Lower leg skin (tissue), 4 donors: Measurements from ENCODE around the gene APPL2. TPM values are rescaled to one million over a fixed set of nuclear protein-coding genes. Genes with fewer than 3 reads are reported as not detected.

Experiments used
- DNase-seq, 2 donors: peaks; one replicate each; pipeline ENCODE4 v3.0.0-alpha.2; 2019; ENCODE audit warnings: low spot score in 2 of 2
- H3K4me3 ChIP-seq: fragments of 200-600 bp; sonication (generic); 2 replicates; pipeline ENCODE4 v1.5.1; 2017; ENCODE audit warnings: mild to moderate bottlenecking, low read depth; ENCODE audit not compliant: poor library complexity, severe bottlenecking
- POLR2A ChIP-seq, 2 donors: fragments of 450-650 bp; IDR thresholded peaks; one replicate each; pipeline ENCODE4 v1.6.1; 2016 to 2017; ENCODE audit warnings: antibody characterized with exemption in 2 of 2, mild to moderate bottlenecking in 1 of 2, moderate library complexity in 1 of 2
- WGBS, 2 donors: methylation state at CpG; one replicate each; pipeline ENCODE4 v1.1.5; 2018; 5-methylcytosine and 5-hydroxymethylcytosine counted together
- intact Hi-C: fragments of 100-400 bp; cut with DNase I; formaldehyde crosslinking; loops from one replicate; pipeline ENCODE4 v1.15.0; 2023; ENCODE audit warnings: low total_unique reads
- total RNA-seq, 4 donors: library from RNA; depleted of rRNA; stranded (reverse); fragments of >200 nt; gene quantifications; one replicate each; pipeline ENCODE4 v1.1.0, GENCODE V29; 2016
- TF ChIP-seq, protein P1 (sequence below), 3 donors: fragments of 450-650 bp; IDR thresholded peaks; one replicate each; pipeline ENCODE4 v1.5.1; 2016; ENCODE audit warnings: antibody characterized with exemption in 3 of 3, mild to moderate bottlenecking in 3 of 3, moderate library complexity in 2 of 3

APPL2 gene
- total RNA-seq, 4 donors from 2014 or later = 76.6 to 170 (median 109) TPM

DNA sequence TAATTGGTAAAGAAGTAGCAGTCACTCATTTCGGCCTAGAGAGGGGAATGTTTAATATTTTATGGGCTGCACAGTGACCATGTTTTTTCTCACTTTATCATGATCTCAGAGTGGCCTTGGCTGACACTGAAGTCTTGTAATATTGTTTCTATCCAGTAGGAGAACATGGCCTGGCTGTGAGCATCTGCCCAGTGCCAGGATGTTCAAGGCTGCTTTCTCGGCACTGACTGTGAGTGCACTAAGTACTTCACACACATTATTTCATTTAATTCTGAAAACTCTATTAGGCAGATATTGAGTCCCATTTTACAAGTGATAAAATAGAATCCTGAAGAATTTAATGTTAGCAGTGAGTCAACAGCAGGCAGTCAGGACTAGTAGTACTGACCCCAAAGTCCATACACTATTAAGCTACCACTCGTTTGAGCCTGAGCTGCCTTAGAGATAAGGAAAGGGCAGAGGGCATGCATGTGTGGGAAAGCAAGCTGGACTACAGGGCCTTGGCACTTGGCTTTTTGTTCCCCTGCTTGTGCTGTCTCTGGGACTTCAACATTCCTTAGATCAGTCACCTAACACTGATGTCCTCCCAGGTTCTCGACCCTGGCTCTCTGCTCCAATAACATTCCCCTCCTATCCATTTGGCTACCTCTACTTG lies 42.2 kb upstream of the APPL2 start:
- intact Hi-C loops = no loop called here
- TF ChIP-seq, protein P1, sequence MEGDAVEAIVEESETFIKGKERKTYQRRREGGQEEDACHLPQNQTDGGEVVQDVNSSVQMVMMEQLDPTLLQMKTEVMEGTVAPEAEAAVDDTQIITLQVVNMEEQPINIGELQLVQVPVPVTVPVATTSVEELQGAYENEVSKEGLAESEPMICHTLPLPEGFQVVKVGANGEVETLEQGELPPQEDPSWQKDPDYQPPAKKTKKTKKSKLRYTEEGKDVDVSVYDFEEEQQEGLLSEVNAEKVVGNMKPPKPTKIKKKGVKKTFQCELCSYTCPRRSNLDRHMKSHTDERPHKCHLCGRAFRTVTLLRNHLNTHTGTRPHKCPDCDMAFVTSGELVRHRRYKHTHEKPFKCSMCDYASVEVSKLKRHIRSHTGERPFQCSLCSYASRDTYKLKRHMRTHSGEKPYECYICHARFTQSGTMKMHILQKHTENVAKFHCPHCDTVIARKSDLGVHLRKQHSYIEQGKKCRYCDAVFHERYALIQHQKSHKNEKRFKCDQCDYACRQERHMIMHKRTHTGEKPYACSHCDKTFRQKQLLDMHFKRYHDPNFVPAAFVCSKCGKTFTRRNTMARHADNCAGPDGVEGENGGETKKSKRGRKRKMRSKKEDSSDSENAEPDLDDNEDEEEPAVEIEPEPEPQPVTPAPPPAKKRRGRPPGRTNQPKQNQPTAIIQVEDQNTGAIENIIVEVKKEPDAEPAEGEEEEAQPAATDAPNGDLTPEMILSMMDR (IDR thresholded peaks at IDR 0.05) = no peak
- no peak for TF ChIP-seq POLR2A (IDR thresholded peaks at IDR 0.05)
- H3K4me3 ChIP-seq = no peak overlapping the region
- 75 to 78% methylated on average over 4 of the region's 4 CpGs for WGBS, 2 donors
- no peak for DNase-seq

DNA sequence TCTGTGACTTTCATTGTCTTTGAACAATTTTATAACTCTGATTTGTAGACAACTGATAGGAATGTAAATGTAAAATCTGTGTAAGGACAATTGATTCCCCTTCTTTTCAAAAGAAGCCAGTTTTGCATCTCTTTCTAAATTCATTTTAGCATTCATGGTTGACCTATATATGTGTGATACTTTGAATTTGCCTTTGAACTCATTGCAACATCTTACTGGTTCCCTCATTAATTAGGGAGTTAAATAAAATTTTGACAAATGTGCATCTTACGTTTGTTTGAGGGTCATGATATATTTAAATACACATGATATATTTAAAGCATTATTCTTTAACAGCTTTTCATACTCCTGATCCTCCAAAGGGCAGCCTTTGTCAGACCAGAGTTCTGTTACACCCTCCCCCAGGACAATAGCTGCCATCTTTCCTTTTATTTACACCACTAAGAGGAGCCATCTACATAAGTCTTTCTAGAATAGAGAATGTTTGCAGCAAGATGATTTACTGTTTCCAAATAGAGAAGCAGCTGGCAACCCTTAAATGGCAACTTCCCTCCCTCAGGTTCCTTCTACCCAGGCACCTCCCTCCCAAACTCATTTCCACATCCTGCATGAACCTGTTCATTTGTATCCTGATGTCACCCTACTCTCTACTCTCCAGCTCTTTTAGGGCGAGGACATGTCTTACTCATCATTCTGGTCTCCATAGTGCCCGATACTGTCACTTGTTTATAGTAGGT lies 40.2 kb upstream of the APPL2 start:
- TF ChIP-seq POLR2A (IDR thresholded peaks at IDR 0.05) = no peak
- TF ChIP-seq, protein P1 (IDR thresholded peaks at IDR 0.05) = no peak
- intact Hi-C loops = no loop called here
- DNase-seq = peak in 1 of 2 donors; percentile 43
- 48 to 60% methylated on average over 3 of the region's 3 CpGs for WGBS, 2 donors
- H3K4me3 ChIP-seq = no peak overlapping the region

DNA sequence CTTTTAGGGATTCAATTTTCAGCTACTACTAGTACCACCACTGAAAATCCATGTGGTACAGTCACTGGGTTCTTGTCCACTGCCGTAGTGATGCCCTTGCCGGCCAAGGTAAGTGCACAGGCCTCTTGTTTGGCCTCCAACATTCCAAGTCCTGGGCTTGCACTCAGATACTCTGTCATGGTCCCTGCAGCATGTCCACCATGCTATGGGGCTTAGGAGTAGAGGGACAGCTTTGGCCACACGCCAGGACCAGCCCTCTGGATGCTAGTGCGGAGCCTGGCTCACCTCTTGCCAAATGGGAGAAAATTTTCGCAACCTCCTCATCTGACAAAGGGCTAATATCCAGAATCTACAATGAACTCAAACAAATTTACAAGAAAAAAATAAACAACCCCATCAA lies 38.6 kb upstream of the APPL2 start:
- intact Hi-C loops = no loop called here
- H3K4me3 ChIP-seq = no peak overlapping the region
- WGBS, 2 donors = 86 to 87% methylated on average over 5 of the region's 5 CpGs
- no peak for DNase-seq
- TF ChIP-seq, protein P1 (IDR thresholded peaks at IDR 0.05) = no peak
- TF ChIP-seq POLR2A (IDR thresholded peaks at IDR 0.05) = no peak

DNA sequence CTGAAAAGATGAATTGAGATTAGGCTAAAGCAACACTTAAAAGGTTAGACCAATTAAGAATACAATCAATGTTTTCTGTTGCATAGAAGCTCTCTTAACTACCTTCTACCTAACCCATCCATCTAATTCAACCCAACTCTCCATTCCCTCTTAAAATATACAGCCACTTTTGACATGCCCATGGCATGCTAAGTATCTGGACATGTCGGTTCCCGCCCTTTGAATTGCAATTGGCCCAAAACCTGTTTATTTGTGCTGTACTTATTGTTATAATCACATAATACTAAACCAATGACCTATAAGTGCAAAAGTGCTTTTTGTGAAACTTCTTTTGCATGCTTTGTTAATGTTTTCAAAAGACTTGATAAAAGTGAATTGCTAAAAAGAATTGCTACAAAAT lies 37.6 kb upstream of the APPL2 start:
- intact Hi-C loops = no loop called here
- 43 to 59% methylated on average over 2 of the region's 2 CpGs for WGBS, 2 donors
- TF ChIP-seq, protein P1 (IDR thresholded peaks at IDR 0.05) = no peak
- no peak for TF ChIP-seq POLR2A (IDR thresholded peaks at IDR 0.05)
- H3K4me3 ChIP-seq = no peak overlapping the region
- DNase-seq = no peak

DNA sequence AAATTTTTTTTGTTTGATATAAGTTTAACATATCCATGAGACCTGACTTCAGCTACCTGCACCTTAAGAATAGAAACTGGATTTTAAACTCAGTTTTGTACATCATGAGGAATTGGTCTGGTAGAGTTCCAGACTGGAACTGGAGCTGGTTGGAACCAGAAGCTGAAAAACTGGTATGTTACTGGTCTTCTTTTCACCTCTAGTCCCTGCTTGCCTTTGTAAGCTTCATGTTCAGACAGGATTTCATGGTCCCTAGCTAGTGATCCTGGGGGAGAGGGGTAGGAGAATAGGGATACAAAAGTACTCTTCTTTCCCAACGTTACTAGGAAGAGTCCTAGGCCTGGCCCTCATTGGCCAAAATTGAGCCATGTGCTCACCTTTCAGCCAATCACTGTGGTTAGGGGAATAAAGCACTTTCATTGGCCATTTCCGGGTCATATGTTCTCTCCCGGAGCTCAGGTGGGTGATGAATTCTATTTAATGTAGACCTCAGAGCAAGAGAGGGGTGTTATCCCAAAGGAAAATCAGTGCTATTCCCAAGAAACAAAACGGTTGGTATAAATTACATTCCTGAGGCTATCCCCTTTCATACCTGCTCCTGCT lies 36.9 kb upstream of the APPL2 start:
- WGBS, 2 donors = 45 to 68% methylated on average over 4 of the region's 4 CpGs
- no peak overlapping the region for H3K4me3 ChIP-seq
- intact Hi-C loops = no loop called here
- peak in 1 of 2 donors; percentile 29 for DNase-seq
- TF ChIP-seq POLR2A (IDR thresholded peaks at IDR 0.05) = no peak
- TF ChIP-seq, protein P1 (IDR thresholded peaks at IDR 0.05) = no peak
